NT2/D1 (cell line): ENCODE measurements around the gene ZNF652.
"Not testable (repeated sequence)": the region's sequence is repeated elsewhere in the genome, so short reads cannot be mapped to it uniquely, and the experiment has no call there.

ENCODE experiments used
- DNase-seq: peaks from one replicate; pipeline ENCODE4 v3.0.0-alpha.2; 2011; ENCODE audit warnings: low read depth, low spot score
- H3K27me3 ChIP-seq: 2 replicates; pipeline ENCODE4 v1.6.0; 2011; ENCODE audit warnings: mild to moderate bottlenecking; ENCODE audit not compliant: insufficient read length, insufficient read depth
- H3K36me3 ChIP-seq: 2 replicates; pipeline ENCODE4 v1.6.1; 2011; ENCODE audit warnings: mild to moderate bottlenecking, low read length, mixed read lengths; ENCODE audit not compliant: insufficient read depth, insufficient read length
- H3K4me1 ChIP-seq: 2 replicates; pipeline ENCODE4 v1.5.1; 2011; ENCODE audit not compliant: insufficient read depth, insufficient read length
- H3K4me3 ChIP-seq: 2 replicates; pipeline ENCODE4 v1.5.1; 2011; ENCODE audit warnings: low read depth; ENCODE audit not compliant: insufficient read length
- H3K9ac ChIP-seq: 2 replicates; pipeline ENCODE4 v1.6.0; 2011; ENCODE audit warnings: low read depth; ENCODE audit not compliant: insufficient read length
- H3K9me3 ChIP-seq: 2 replicates; pipeline ENCODE4 v1.5.1; 2011; ENCODE audit warnings: mild to moderate bottlenecking, low read length; ENCODE audit not compliant: insufficient read depth
- SUZ12 ChIP-seq: IDR thresholded peaks from 2 replicates; pipeline ENCODE4 v1.6.1; 2011; ENCODE audit not compliant: insufficient read length, insufficient read depth; ENCODE audit errors: extremely low read depth
- YY1 ChIP-seq: IDR thresholded peaks from 2 replicates; pipeline ENCODE4 v1.6.1; 2011; ENCODE audit not compliant: insufficient read length, insufficient read depth
- ZNF274 ChIP-seq: IDR thresholded peaks from 2 replicates; pipeline ENCODE4 v1.6.1; 2011; ENCODE audit warnings: mild to moderate bottlenecking, low read depth, low read length

Gene ZNF652

DNA sequence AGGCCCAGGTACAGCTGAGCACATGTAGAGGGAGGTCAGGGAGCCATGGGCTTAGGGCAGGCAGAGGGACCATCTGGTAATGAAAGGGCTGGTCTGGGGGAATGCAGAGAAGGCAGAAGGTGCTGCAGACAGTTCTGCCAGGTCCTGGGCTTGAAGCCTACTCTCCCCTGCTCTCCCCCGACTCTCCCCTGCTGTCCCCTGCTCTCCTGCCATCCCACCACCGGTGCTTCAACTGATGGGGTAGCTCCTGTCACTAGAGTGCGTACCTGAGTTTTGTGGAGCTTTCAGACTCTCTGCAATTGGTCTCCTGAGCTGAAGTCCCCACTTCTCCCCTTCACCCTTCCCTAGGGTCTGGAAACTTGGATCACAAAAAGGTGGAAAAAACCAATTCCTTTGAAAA, 94.1 kb downstream of the ZNF652 start:
- no peak for DNase-seq
- Histone ChIP-seq H3K4me1 (peaks cover 4% of the 10 kb centered on the region), H3K9ac (no peak overlapping the region), H3K36me3 (no peaks in the 10 kb centered on the region), H3K4me3 (no peak overlapping the region), H3K9me3 (no peaks in the 10 kb centered on the region), H3K27me3 (no peaks in the 10 kb centered on the region)
- no peak for TF ChIP-seq SUZ12
- TF ChIP-seq ZNF274: no peak
- TF ChIP-seq YY1: no peak

- peaks cover 4% of the 10 kb centered on the region for H3K4me1 ChIP-seq
- no peak overlapping the region for H3K9ac ChIP-seq
- no peak overlapping the region for H3K4me3 ChIP-seq
- TF ChIP-seq SUZ12 (no peak), ZNF274 (no peak), YY1 (no peak)
- H3K27me3 ChIP-seq: no peaks in the 10 kb centered on the region
- no peak for DNase-seq
- H3K9me3 ChIP-seq: no peaks in the 10 kb centered on the region
- no peaks in the 10 kb centered on the region for H3K36me3 ChIP-seq
These were observed 95.8 kb downstream of the ZNF652 start for GRCh38 chr17:49266233-49266632.

GRCh38 chr17:49261540-49261939, 100.5 kb downstream of the ZNF652 start:
- H3K27me3 ChIP-seq: peaks cover 11% of the 10 kb centered on the region
- not testable (repeated sequence) for H3K4me3 ChIP-seq, H3K4me1 ChIP-seq, H3K36me3 ChIP-seq, H3K9me3 ChIP-seq, H3K9ac ChIP-seq, DNase-seq

DNA sequence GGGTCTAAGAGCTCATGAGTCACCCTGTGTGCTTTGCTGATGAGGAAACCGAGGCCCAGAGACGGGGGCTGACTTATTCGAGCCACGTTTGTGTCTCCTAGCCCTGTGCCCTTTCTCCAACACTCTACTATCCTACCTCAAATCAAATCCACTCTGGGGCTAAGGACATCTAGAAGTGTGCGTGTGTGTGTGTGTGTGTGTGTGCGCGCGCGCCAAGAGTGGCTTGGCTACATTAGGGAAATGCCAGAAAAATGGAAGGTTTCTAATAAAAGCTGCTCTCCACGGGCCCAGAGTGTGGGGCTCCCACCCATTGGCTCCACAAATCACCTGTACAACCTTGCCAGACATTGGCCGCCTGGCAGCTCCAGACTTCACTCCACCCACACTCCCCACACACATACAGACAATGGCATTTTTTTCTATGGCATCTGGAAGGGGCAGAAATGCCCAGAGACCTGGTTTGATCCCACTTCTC, 101.2 kb downstream of the ZNF652 start:
- no peak for TF ChIP-seq YY1
- no peak for TF ChIP-seq SUZ12
- TF ChIP-seq ZNF274: no peak
- H3K4me3 ChIP-seq: peak overlapping the region; percentile 61
- H3K9ac ChIP-seq: peak overlapping the region; percentile 81
- no peaks in the 10 kb centered on the region for H3K36me3 ChIP-seq
- no peak for DNase-seq
- no peaks in the 10 kb centered on the region for H3K9me3 ChIP-seq
- peaks cover 11% of the 10 kb centered on the region for H3K27me3 ChIP-seq
- no peaks in the 10 kb centered on the region for H3K4me1 ChIP-seq

- H3K9ac ChIP-seq: peak overlapping the region; percentile 81
- no peak for TF ChIP-seq ZNF274
- TF ChIP-seq YY1: no peak
- no peak for TF ChIP-seq SUZ12
- H3K27me3 ChIP-seq: peaks cover 11% of the 10 kb centered on the region
- H3K36me3 ChIP-seq: no peaks in the 10 kb centered on the region
- no peak for DNase-seq
- peak overlapping the region; percentile 61 for H3K4me3 ChIP-seq
- H3K9me3 ChIP-seq: no peaks in the 10 kb centered on the region
- no peaks in the 10 kb centered on the region for H3K4me1 ChIP-seq
These were observed 101.8 kb downstream of the ZNF652 start for GRCh38 chr17:49260011-49260816.

- TF ChIP-seq ZNF274: no peak
- TF ChIP-seq YY1: no peak
- no peak for TF ChIP-seq SUZ12
- Histone ChIP-seq H3K9me3 (no peaks in the 10 kb centered on the region), H3K4me3 (peak overlapping the region; percentile 61), H3K4me1 (no peaks in the 10 kb centered on the region), H3K27me3 (peaks cover 11% of the 10 kb centered on the region), H3K9ac (peak overlapping the region; percentile 81), H3K36me3 (no peaks in the 10 kb centered on the region)
- DNase-seq: no peak
These were observed 102.4 kb downstream of the ZNF652 start for GRCh38 chr17:49259663-49260010.

DNA sequence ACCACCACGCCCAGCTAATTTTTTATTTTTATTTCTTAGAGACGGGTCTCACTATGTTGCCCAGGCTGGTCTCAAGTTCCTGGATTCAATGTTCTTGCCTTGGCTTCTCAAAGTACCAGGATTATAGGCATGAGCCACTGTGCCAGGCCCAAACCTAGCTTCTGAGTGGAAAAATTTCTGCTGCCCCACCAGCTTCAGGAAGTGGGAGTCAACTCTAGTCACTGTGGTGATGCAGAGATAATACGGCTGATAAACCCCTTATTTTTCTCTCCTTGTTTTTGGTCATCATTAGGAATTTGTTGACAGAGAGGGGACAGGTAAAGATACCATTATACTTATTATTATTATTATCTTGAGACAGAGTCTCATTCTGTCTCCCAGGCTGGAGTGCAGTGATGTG, 103.7 kb downstream of the ZNF652 start:
- H3K9me3 ChIP-seq: no peaks in the 10 kb centered on the region
- no peak overlapping the region for H3K9ac ChIP-seq
- no peak for TF ChIP-seq ZNF274
- TF ChIP-seq YY1: no peak
- TF ChIP-seq SUZ12: no peak
- DNase-seq: no peak
- peaks cover 11% of the 10 kb centered on the region for H3K27me3 ChIP-seq
- no peaks in the 10 kb centered on the region for H3K36me3 ChIP-seq
- no peak overlapping the region for H3K4me3 ChIP-seq
- no peaks in the 10 kb centered on the region for H3K4me1 ChIP-seq

DNA sequence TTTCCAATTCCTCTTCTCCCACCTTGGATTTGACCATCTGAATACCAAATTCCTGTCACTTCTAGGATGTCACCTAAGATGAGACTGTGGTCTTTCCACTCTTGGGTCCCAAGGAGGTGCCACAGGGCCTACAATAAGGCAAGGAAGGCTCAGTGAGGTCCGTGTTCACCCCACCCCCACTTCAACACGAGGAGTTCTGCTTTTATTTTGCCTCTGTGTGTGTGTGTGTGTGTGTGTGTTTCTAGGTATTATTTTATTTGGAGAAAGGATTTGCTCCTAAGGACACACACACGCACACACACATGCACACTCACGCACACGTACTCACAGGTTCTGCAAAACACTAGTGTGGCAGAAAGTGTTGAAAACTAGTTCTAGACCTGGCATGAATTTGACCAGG, 106.9 kb downstream of the ZNF652 start:
- H3K4me1 ChIP-seq: no peaks in the 10 kb centered on the region
- no peak for TF ChIP-seq YY1
- TF ChIP-seq ZNF274: no peak
- TF ChIP-seq SUZ12: no peak
- no peaks in the 10 kb centered on the region for H3K36me3 ChIP-seq
- no peak for DNase-seq
- no peak overlapping the region for H3K4me3 ChIP-seq
- H3K27me3 ChIP-seq: peaks cover 4% of the 10 kb centered on the region
- no peak overlapping the region for H3K9ac ChIP-seq
- no peaks in the 10 kb centered on the region for H3K9me3 ChIP-seq
